ENCODE data around the gene MSMP.

Gene MSMP

GRCh38 chr9:35774907-35775635 lies 21.0 kb upstream of the MSMP start:
- in situ Hi-C loops (cut with MboI; ENCODE audit: low sequenced_read_pairs), result loop anchor here (25.0 kb wide), 1 partner anchor 112 kb away; no protein-coding TSS in a partner anchor

GRCh38 chr9:35771943-35772342 lies 17.9 kb upstream of the MSMP start:
- in situ Hi-C loops (cut with MboI; ENCODE audit: low sequenced_read_pairs), result no loop called here

GRCh38 chr9:35771534-35771933 lies 17.5 kb upstream of the MSMP start:
- in situ Hi-C loops (cut with MboI; ENCODE audit: low sequenced_read_pairs), result no loop called here

- in situ Hi-C loops (cut with MboI; ENCODE audit: low sequenced_read_pairs), result no loop called here
Measured at GRCh38 chr9:35771075-35771433, 17.0 kb upstream of the MSMP start.

- in situ Hi-C loops (cut with MboI; ENCODE audit: low sequenced_read_pairs), result no loop called here
Measured at GRCh38 chr9:35769763-35770162, 15.7 kb upstream of the MSMP start.

- in situ Hi-C loops (cut with MboI; ENCODE audit: low sequenced_read_pairs), result no loop called here
Measured at GRCh38 chr9:35767458-35767857, 13.4 kb upstream of the MSMP start.

GRCh38 chr9:35766997-35767396 lies 12.9 kb upstream of the MSMP start:
- in situ Hi-C loops (cut with MboI; ENCODE audit: low sequenced_read_pairs), result no loop called here

- in situ Hi-C loops (cut with MboI; ENCODE audit: low sequenced_read_pairs), result no loop called here
Measured at GRCh38 chr9:35763803-35764202, 9.7 kb upstream of the MSMP start.

- in situ Hi-C loops (cut with MboI; ENCODE audit: low sequenced_read_pairs), result no loop called here
Measured at GRCh38 chr9:35763181-35763580, 9.1 kb upstream of the MSMP start.

GRCh38 chr9:35760651-35761050 lies 6.6 kb upstream of the MSMP start:
- in situ Hi-C loops (cut with MboI; ENCODE audit: low sequenced_read_pairs), result no loop called here

GRCh38 chr9:35759795-35760194 lies 5.7 kb upstream of the MSMP start:
- in situ Hi-C loops (cut with MboI; ENCODE audit: low sequenced_read_pairs), result no loop called here

GRCh38 chr9:35758475-35759050 lies 4.5 kb upstream of the MSMP start:
- in situ Hi-C loops (cut with MboI; ENCODE audit: low sequenced_read_pairs), result no loop called here

- in situ Hi-C loops (cut with MboI; ENCODE audit: low sequenced_read_pairs), result no loop called here
Measured at GRCh38 chr9:35757892-35758275, 3.8 kb upstream of the MSMP start.

GRCh38 chr9:35757226-35757891 lies 3.3 kb upstream of the MSMP start:
- in situ Hi-C loops (cut with MboI; ENCODE audit: low sequenced_read_pairs), result no loop called here

- in situ Hi-C loops (cut with MboI; ENCODE audit: low sequenced_read_pairs), result no loop called here
Measured at GRCh38 chr9:35756275-35757225, 2.5 kb upstream of the MSMP start.

GRCh38 chr9:35755071-35755470 lies 995 bp upstream of the MSMP start:
- in situ Hi-C loops (cut with MboI; ENCODE audit: low sequenced_read_pairs), result no loop called here

- in situ Hi-C loops (cut with MboI; ENCODE audit: low sequenced_read_pairs), result no loop called here
Measured at GRCh38 chr9:35753466-35753865, 610 bp downstream of the MSMP start.

GRCh38 chr9:35750256-35750531 lies 3.9 kb downstream of the MSMP start:
- in situ Hi-C loops (cut with MboI; ENCODE audit: low sequenced_read_pairs), result no loop called here

GRCh38 chr9:35749515-35750255 lies 4.4 kb downstream of the MSMP start:
- in situ Hi-C loops (cut with MboI; ENCODE audit: low sequenced_read_pairs), result no loop called here

GRCh38 chr9:35748858-35749514 lies 5.1 kb downstream of the MSMP start, which contains the start of the genes GBA2 and RGP1:
Gene GBA2 (minus strand): TSS chr9:35749228. CDS start chr9:35748704, 524 bp downstream.
Gene RGP1 (plus strand): TSS chr9:35749287. CDS start chr9:35749756, 469 bp downstream.
- in situ Hi-C loops (cut with MboI; ENCODE audit: low sequenced_read_pairs), result no loop called here

Measured in HL-60/S4 treated with phorbol 12-myristate 13-acetate at 8.2 ng/mL for 4 days and 3 days (cell line).